HCT116 (cell line): ENCODE results near the gene CCDC63. TPM values are rescaled to one million over a fixed set of nuclear protein-coding genes. Genes with fewer than 3 reads are reported as not detected.

ENCODE experiments used
- ATAC-seq: fragments of 200-7000 bp; cut with Tn5 transposase; 2 replicates; pipeline ENCODE4 v1.9.1; 2020; ENCODE audit warnings: mild to moderate bottlenecking, moderate library complexity
- BruUV-seq: library from RNA; stranded (reverse); fragments of 400-500 nt; replicated peaks from 2 replicates; lab custom pipeline; 2021; lab: Mats Ljungman, UMichigan
- CTCF ChIA-PET: fragments of 300-600 bp; sonication (Branson Sonifier 250); formaldehyde crosslinking; loops from one replicate; lab custom pipeline; 2021; ENCODE audit warnings: antibody characterized with exemption; lab: Charles Lee
- POLR2A ChIA-PET: fragments of 300-600, 350-600 bp; sonication (Branson Sonifier 250); formaldehyde crosslinking; loops from one replicate; lab custom pipeline; 2021; ENCODE audit warnings: antibody characterized with exemption; lab: Charles Lee
- RAD21 ChIA-PET, 2 experiments: fragments of 300-600 bp; sonication (Branson Sonifier 250); formaldehyde crosslinking; loops; one replicate each; lab custom pipeline; 2023; ENCODE audit warnings: low total read pairs in 2 of 2; ENCODE audit not compliant: uncharacterized antibody in 2 of 2, unreplicated experiment in 2 of 2, low non-redundant PET in 1 of 2; lab: Charles Lee
- DNase-seq: peaks from one replicate; pipeline ENCODE4 v3.0.0-alpha.2; 2010; ENCODE audit warnings: low read depth, low spot score
- H2AFZ ChIP-seq: fragments of 200-600 bp; shearing (Covaris generic), sonication (generic); 2 replicates; pipeline ENCODE4 v1.6.1; 2017; ENCODE audit warnings: low read depth, mixed run types, mixed read lengths, antibody characterized with exemption, low read length; ENCODE audit not compliant: poor library complexity, severe bottlenecking
- H3K27ac ChIP-seq: 2 replicates; pipeline ENCODE4 v1.5.1; 2012; ENCODE audit warnings: low read depth, low read length
- H3K27me3 ChIP-seq: fragments of 200-600 bp; sonication (generic); 2 replicates; pipeline ENCODE4 v1.6.1; 2016; ENCODE audit warnings: mixed run types, low read length, mixed read lengths; ENCODE audit not compliant: insufficient read depth
- H3K36me3 ChIP-seq, 2 experiments: fragments of 200-500 bp in 1 of 2; fragments of 200-600 bp in 1 of 2; sonication (Bioruptor generic) in 1 of 2; sonication (generic) in 1 of 2; 2 replicates each; pipeline versions ENCODE4 v1.5.1 to v1.6.1; 2014 to 2016; ENCODE audit warnings: low read length in 2 of 2, inconsistent platforms in 1 of 2, mixed read lengths in 1 of 2, mixed run types in 1 of 2; ENCODE audit not compliant: insufficient read depth in 2 of 2, control insufficient read depth in 1 of 2
- H3K4me1 ChIP-seq, 2 experiments: fragments of 200-600 bp in 1 of 2; sonication (generic) in 1 of 2; 2 replicates each; pipeline versions ENCODE4 v1.5.1 to v1.6.1; 2012 to 2017; ENCODE audit warnings: low read length in 2 of 2, inconsistent platforms in 1 of 2, mild to moderate bottlenecking in 1 of 2, mixed read lengths in 1 of 2, mixed run types in 1 of 2, moderate library complexity in 1 of 2; ENCODE audit not compliant: insufficient read depth in 2 of 2, control insufficient read depth in 1 of 2
- H3K4me2 ChIP-seq: fragments of 200-600 bp; sonication (generic); 2 replicates; pipeline ENCODE4 v1.6.1; 2017; ENCODE audit warnings: mixed run types, low read length, mixed read lengths
- H3K4me3 ChIP-seq, 2 experiments: fragments of 200-600 bp in 1 of 2; sonication (generic) in 1 of 2; replicated peaks in 1 of 2; 2 replicates each; pipeline ENCODE4 v1.5.1; 2011 to 2016; ENCODE audit warnings: low read length in 2 of 2, control low read depth in 1 of 2, low read depth in 1 of 2, mild to moderate bottlenecking in 1 of 2, mixed read lengths in 1 of 2, mixed run types in 1 of 2
- H3K79me2 ChIP-seq: fragments of 200-600 bp; sonication (generic); 2 replicates; pipeline ENCODE4 v1.6.1; 2017; ENCODE audit warnings: mild to moderate bottlenecking, mixed run types, low read length, moderate library complexity, mixed read lengths; ENCODE audit not compliant: insufficient read depth
- H3K9ac ChIP-seq: fragments of 200-600 bp; sonication (generic); 2 replicates; pipeline ENCODE4 v1.6.1; 2016; ENCODE audit warnings: low read length, mixed read lengths
- H3K9me2 ChIP-seq: fragments of 200-600 bp; sonication (generic), shearing (Covaris generic); 2 replicates; pipeline ENCODE4 v1.6.1; 2017; ENCODE audit warnings: mixed run types, mild to moderate bottlenecking, moderate library complexity; ENCODE audit not compliant: insufficient read depth
- H3K9me3 ChIP-seq, 2 experiments: fragments of 200-500 bp in 1 of 2; fragments of 200-600 bp in 1 of 2; sonication (Bioruptor generic) in 1 of 2; sonication (generic) in 1 of 2; 2 replicates each; pipeline ENCODE4 v1.6.1; 2014 to 2017; ENCODE audit warnings: low read length in 2 of 2, mixed read lengths in 2 of 2, inconsistent platforms in 1 of 2, low read depth in 1 of 2, mild to moderate bottlenecking in 1 of 2, mixed run types in 1 of 2, moderate library complexity in 1 of 2; ENCODE audit not compliant: control insufficient read depth in 1 of 2, insufficient read depth in 1 of 2
- H4K20me1 ChIP-seq: fragments of 200-600 bp; sonication (generic), shearing (Covaris generic); 2 replicates; pipeline ENCODE4 v1.6.1; 2017; ENCODE audit warnings: mixed run types, mild to moderate bottlenecking, moderate library complexity; ENCODE audit not compliant: insufficient read depth
- CBX3 ChIP-seq: IDR thresholded peaks from 2 replicates; pipeline ENCODE4 v1.6.1; 2012; ENCODE audit warnings: low read depth
- CEBPB ChIP-seq: IDR thresholded peaks from 2 replicates; pipeline ENCODE4 v1.6.1; 2012; ENCODE audit warnings: low read depth
- ELF1 ChIP-seq: IDR thresholded peaks from 2 replicates; pipeline ENCODE4 v1.6.1; 2012; ENCODE audit warnings: low read depth, borderline replicate concordance
- EZH2 ChIP-seq: fragments of 200-600 bp; sonication (generic); IDR thresholded peaks from 2 replicates; pipeline ENCODE4 v1.6.1; 2017; ENCODE audit warnings: antibody characterized with exemption, mixed run types
- FOSL1 ChIP-seq: IDR thresholded peaks from 2 replicates; pipeline ENCODE4 v1.6.1; 2012; ENCODE audit warnings: low read depth
- POLR2AphosphoS5 ChIP-seq: IDR thresholded peaks from 2 replicates; pipeline ENCODE4 v1.6.1; 2011; ENCODE audit warnings: mild to moderate bottlenecking, low read depth, low read length, moderate library complexity
- RAD21 ChIP-seq: IDR thresholded peaks from 2 replicates; pipeline ENCODE4 v1.6.1; 2012; ENCODE audit warnings: low read depth, mild to moderate bottlenecking
- SP1 ChIP-seq: IDR thresholded peaks from 2 replicates; pipeline ENCODE4 v1.6.1; 2012; ENCODE audit warnings: low read depth
- SRF ChIP-seq: IDR thresholded peaks from 2 replicates; pipeline ENCODE4 v1.6.1; 2012; ENCODE audit warnings: low read depth
- TCF7L2 ChIP-seq: IDR thresholded peaks from 2 replicates; pipeline ENCODE4 v1.7.0; 2011; ENCODE audit warnings: borderline replicate concordance, inconsistent platforms; ENCODE audit not compliant: insufficient read depth, insufficient read length; ENCODE audit errors: extremely low read depth
- YY1 ChIP-seq: IDR thresholded peaks from 2 replicates; pipeline ENCODE4 v1.6.1; 2011; ENCODE audit warnings: low read length, low read depth, moderate library complexity, mild to moderate bottlenecking; ENCODE audit not compliant: insufficient replicate concordance; ENCODE audit errors: extremely low read depth
- ZFX ChIP-seq: fragments of 450-650 bp; IDR thresholded peaks from 2 replicates; pipeline ENCODE4 v1.6.1; 2017
- intact Hi-C: fragments of 100-400 bp; cut with micrococcal nuclease; formaldehyde crosslinking; loops from 2 replicates; pipeline ENCODE4 v1.10.0; 2022
- total RNA-seq: library from RNA; stranded (reverse); gene quantifications from one replicate; pipeline ENCODE4 v1.2.1, GENCODE V29; 2021; ENCODE audit not compliant: unreplicated experiment
- TF ChIP-seq, protein P1 (sequence below): IDR thresholded peaks from 2 replicates; pipeline ENCODE4 v1.6.1; 2012

Gene CCDC63
- total RNA-seq, 1 experiment from 2014 or later = 0.47 TPM

DNA sequence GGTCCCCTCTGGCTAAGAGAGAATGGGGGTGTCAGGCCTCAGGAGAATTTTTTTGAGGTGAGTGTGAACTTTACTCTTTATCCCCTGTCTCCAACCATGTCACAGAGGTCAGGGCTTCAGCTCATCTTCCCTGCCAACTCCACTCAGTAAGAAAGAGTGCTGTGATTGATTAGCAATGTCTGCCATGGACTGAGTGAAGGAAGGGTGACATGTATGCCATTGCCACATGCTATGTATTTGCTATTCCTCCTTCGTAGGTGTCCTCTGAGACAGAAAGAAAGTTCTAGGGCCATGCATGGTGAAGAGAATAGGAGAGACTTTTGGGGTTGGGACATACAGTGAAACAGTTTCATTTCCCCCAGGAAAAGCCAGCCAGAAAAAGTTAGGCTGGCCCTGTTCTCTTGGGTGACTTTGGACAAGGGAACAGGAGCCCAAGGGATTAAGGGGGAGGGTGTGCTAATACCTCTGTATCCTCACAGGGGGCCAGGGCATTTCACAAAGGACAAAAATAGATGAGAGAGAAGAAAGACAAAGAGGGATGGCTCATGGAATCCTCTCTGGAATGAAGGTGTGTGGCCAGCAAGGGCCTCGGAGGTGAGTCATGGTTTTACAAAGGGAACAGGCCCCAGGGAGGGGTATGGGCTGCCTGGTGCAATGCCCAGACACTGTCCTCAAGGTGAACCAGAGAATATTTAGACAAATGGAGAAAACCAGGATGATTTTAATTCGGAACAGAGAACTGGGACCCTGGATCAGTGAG, 87.5 kb downstream of the CCDC63 start:
- RAD21 ChIA-PET = no interaction called here
- POLR2A ChIA-PET = interaction anchor here (0.9 to 1.2 kb wide), 2 partner anchors 39 to 364 kb away, joined by 3 read pairs; no protein-coding TSS in a partner anchor
- peaks cover 32 to 68% of the 10 kb centered on the region in 2 experiments for H3K4me1 ChIP-seq
- intact Hi-C loops = no loop called here
- TF ChIP-seq TCF7L2 (peak; percentile 64), SP1 (peak; percentile 83), CEBPB (peak; percentile 76), CBX3 (peak; percentile 87; the same call in 1 of the 2 replicates), SRF (0 out of 2 replicates have a peak, but pooled peaks have one; percentile 32), POLR2AphosphoS5 (peak; percentile 35; the same call in 1 of the 2 replicates), EZH2 (no peak), YY1 (peak; percentile 69), FOSL1 (peak; percentile 80), RAD21 (no peak), ZFX (0 out of 2 replicates have a peak, but pooled peaks have one; percentile 22), ELF1 (no peak)
- TF ChIP-seq, protein P1, sequence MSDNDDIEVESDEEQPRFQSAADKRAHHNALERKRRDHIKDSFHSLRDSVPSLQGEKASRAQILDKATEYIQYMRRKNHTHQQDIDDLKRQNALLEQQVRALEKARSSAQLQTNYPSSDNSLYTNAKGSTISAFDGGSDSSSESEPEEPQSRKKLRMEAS = peak; percentile 69
- TF ChIP-seq, all 23 proteins: peak for 10
- ATAC-seq (peak; percentile 82), DNase-seq (peak; percentile 79)
- no peaks in the 10 kb centered on the region for H4K20me1 ChIP-seq
- peak overlapping the region; percentile 67 for H3K4me2 ChIP-seq
- no peaks in the 10 kb centered on the region for H3K79me2 ChIP-seq
- peak overlapping the region; percentile 76 for H3K27ac ChIP-seq
- H3K36me3 ChIP-seq = no peaks in the 10 kb centered on the region
- BruUV-seq = no TSS peak
- H3K4me3 ChIP-seq = peak overlapping the region in 1 of 2 experiments; percentile 22; a peak in 3 of 4 replicates
- no peaks in the 10 kb centered on the region for H3K9me3 ChIP-seq
- CTCF ChIA-PET = no interaction called here
- no peaks in the 10 kb centered on the region for H3K9me2 ChIP-seq
- H2AFZ ChIP-seq = peak overlapping the region; percentile 13
- no peaks in the 10 kb centered on the region for H3K27me3 ChIP-seq
- peak overlapping the region; percentile 44 for H3K9ac ChIP-seq
